HepG2 (cell line): ENCODE measurements around the gene XPO5. TPM values are rescaled to one million over a fixed set of nuclear protein-coding genes. Genes with fewer than 3 reads are reported as not detected.

Experiments
- CENPX ChIP-seq: sonication (generic); formaldehyde crosslinking; IDR thresholded peaks from 2 replicates; pipeline ENCODE4 v1.9.0; 2021; ENCODE audit warnings: mild to moderate bottlenecking, missing genetic modification reagents, moderate library complexity
- DNMT1 ChIP-seq: sonication (generic); formaldehyde crosslinking; IDR thresholded peaks from 2 replicates; pipeline ENCODE4 v1.5.1; 2020; ENCODE audit warnings: mild to moderate bottlenecking, missing genetic modification reagents
- HOXA9 ChIP-seq: sonication (generic); formaldehyde crosslinking; IDR thresholded peaks from 2 replicates; pipeline ENCODE4 v1.8.1; 2022; ENCODE audit warnings: missing genetic modification reagents, mild to moderate bottlenecking, moderate library complexity, borderline replicate concordance
- ISX ChIP-seq: sonication (generic); formaldehyde crosslinking; conservative IDR thresholded peaks from 2 replicates; pipeline ENCODE4 v1.5.0; 2020; ENCODE audit warnings: missing genetic modification reagents
- SP4 ChIP-seq: sonication (generic); formaldehyde crosslinking; IDR thresholded peaks from 2 replicates; pipeline ENCODE4 v1.8.1; 2023; ENCODE audit warnings: mild to moderate bottlenecking, missing genetic modification reagents
- THAP11 ChIP-seq: IDR thresholded peaks from 2 replicates; pipeline ENCODE4 v1.6.1; 2016; ENCODE audit warnings: missing biosample characterization, missing genetic modification reagents
- TOE1 ChIP-seq: sonication (generic); formaldehyde crosslinking; IDR thresholded peaks from 2 replicates; pipeline ENCODE4 v1.4.0; 2020; ENCODE audit warnings: mild to moderate bottlenecking, missing genetic modification reagents
- ZKSCAN1 ChIP-seq: fragments of 150-350 bp; IDR thresholded peaks from 2 replicates; pipeline ENCODE4 v1.6.1; 2014; ENCODE audit warnings: low read length
- ZMYM3 ChIP-seq: sonication (generic); formaldehyde crosslinking; IDR thresholded peaks from 2 replicates; pipeline ENCODE4 v1.5.1; 2020; ENCODE audit warnings: mild to moderate bottlenecking, missing genetic modification reagents
- ZNF101 ChIP-seq: sonication (generic); formaldehyde crosslinking; IDR thresholded peaks from 2 replicates; pipeline ENCODE4 v1.4.0; 2020; ENCODE audit warnings: mild to moderate bottlenecking, low read depth, missing genetic modification reagents, borderline replicate concordance
- ZNF605 ChIP-seq: sonication (generic); formaldehyde crosslinking; IDR thresholded peaks from 2 replicates; pipeline ENCODE4 v1.8.0; 2022; ENCODE audit warnings: mild to moderate bottlenecking, missing genetic modification reagents
- ZNF644 ChIP-seq: IDR thresholded peaks from 2 replicates; pipeline ENCODE4 v1.6.1; 2016; ENCODE audit warnings: low read depth
- ZNF737 ChIP-seq: sonication (generic); formaldehyde crosslinking; IDR thresholded peaks from 2 replicates; pipeline ENCODE4 v1.5.0; 2020; ENCODE audit warnings: missing genetic modification reagents, mild to moderate bottlenecking, borderline replicate concordance
- ZNF749 ChIP-seq: sonication (generic); formaldehyde crosslinking; IDR thresholded peaks from 2 replicates; pipeline ENCODE4 v1.8.0; 2022; ENCODE audit warnings: mild to moderate bottlenecking, missing genetic modification reagents, moderate library complexity, borderline replicate concordance
- ZNF782 ChIP-seq: sonication (generic); formaldehyde crosslinking; IDR thresholded peaks from 2 replicates; pipeline ENCODE4 v1.4.0; 2020; ENCODE audit warnings: missing genetic modification reagents, mild to moderate bottlenecking, borderline replicate concordance
- ZSCAN12 ChIP-seq: sonication (generic); formaldehyde crosslinking; IDR thresholded peaks from 2 replicates; pipeline ENCODE4 v1.9.0; 2021; ENCODE audit warnings: mild to moderate bottlenecking, missing genetic modification reagents
- polyA plus RNA-seq, 8 experiments: library from polyadenylated mRNA; depleted of rRNA in 3 of 8; stranded (reverse) in 7 of 8; unstranded in 1 of 8; fragments of >200 nt; fragmentation: Illumina TruSeq in 4 of 8; extraction: Trizol in 4 of 8; gene quantifications; 2 replicates each; pipeline versions ENCODE4 v1.2.1 to v1.2.3, GENCODE V29; 2011 to 2016; ENCODE audit warnings: low read depth in 4 of 8, missing spikeins in 1 of 8, mixed read lengths in 1 of 8; ENCODE audit not compliant: insufficient read depth in 1 of 8
- total RNA-seq, 5 experiments: library from RNA; depleted of rRNA; stranded (reverse); fragments of >200 nt; fragmentation: Illumina TruSeq; extraction: Trizol; gene quantifications; 2 replicates each; pipeline ENCODE4 v1.2.3, GENCODE V29; 2016; ENCODE audit warnings: low read depth in 1 of 5
- TF ChIP-seq, protein P1 (sequence below): sonication (generic); formaldehyde crosslinking; IDR thresholded peaks from 2 replicates; pipeline ENCODE4 v1.9.0; 2021; ENCODE audit warnings: missing genetic modification reagents, mild to moderate bottlenecking, borderline replicate concordance
- TF ChIP-seq, protein P2 (sequence below): sonication (generic); formaldehyde crosslinking; IDR thresholded peaks from 2 replicates; pipeline ENCODE4 v1.4.0; 2020; ENCODE audit warnings: missing genetic modification reagents
- TF ChIP-seq, protein P3 (sequence below): IDR thresholded peaks from 2 replicates; pipeline ENCODE4 v1.6.1; 2016; ENCODE audit warnings: missing genetic modification reagents, missing compliant biosample characterization
- TF ChIP-seq, protein P4 (sequence below): sonication (generic); formaldehyde crosslinking; IDR thresholded peaks from 2 replicates; pipeline ENCODE4 v1.4.0; 2020; ENCODE audit warnings: missing genetic modification reagents
- TF ChIP-seq, protein P5 (sequence below): sonication (generic); formaldehyde crosslinking; IDR thresholded peaks from 2 replicates; pipeline ENCODE4 v1.4.0; 2020; ENCODE audit warnings: missing genetic modification reagents, borderline replicate concordance

Gene XPO5
- total and polyA plus RNA-seq, 2 of the 13 experiments (the other 11 are each of a cell fraction or from before 2014, with no cell fraction given): 52.2 to 68.0 TPM

DNA sequence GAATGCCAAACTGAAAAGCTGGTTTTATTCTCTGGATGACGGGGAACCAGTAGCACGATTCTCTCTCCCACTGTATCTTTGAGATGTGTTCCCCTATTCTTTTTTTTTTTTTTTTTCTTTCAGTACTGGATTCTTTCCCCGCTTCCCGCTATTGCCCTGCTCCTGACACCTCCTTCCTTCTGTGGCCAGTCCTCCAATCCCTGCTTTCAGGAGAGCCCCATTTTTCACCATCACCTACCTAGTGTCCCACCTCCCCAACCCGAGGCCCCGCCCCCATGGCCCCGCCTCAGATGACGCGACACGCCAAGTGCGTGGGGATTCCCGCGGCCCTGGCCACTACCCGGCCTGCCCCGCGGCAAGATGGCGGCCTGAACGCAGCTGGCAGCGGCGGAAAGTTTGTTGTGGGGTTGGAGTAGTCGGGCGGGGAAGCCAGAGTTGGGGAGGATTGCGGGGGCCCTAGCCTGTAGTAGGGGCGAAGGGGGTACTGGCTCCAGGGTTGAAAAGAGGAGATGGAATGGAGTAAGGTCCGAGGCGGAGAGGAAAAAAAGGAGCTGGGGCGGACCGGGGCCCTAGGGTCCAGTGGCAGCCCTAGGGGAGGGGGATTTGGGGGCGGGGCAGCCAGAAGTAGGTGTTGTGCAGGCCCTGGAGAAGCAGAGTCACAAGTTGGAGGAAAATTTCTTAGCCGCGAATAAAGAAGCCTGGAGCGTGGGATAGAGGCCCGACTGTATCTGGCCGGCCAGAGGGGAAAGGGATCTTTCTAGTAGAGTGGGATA is 98.4 kb downstream of the XPO5 start, which contains the start of gene TJAP1 (continued):
- TF ChIP-seq, protein P1, sequence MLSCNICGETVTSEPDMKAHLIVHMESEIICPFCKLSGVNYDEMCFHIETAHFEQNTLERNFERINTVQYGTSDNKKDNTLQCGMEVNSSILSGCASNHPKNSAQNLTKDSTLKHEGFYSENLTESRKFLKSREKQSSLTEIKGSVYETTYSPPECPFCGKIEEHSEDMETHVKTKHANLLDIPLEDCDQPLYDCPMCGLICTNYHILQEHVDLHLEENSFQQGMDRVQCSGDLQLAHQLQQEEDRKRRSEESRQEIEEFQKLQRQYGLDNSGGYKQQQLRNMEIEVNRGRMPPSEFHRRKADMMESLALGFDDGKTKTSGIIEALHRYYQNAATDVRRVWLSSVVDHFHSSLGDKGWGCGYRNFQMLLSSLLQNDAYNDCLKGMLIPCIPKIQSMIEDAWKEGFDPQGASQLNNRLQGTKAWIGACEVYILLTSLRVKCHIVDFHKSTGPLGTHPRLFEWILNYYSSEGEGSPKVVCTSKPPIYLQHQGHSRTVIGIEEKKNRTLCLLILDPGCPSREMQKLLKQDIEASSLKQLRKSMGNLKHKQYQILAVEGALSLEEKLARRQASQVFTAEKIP (CRISPR knock-in tag): no peak
- TF ChIP-seq DNMT1 (CRISPR knock-in tag): no peak
- no peak for TF ChIP-seq ZSCAN12 (CRISPR knock-in tag)
- 0 out of 2 replicates have a peak, but pooled peaks have one; percentile 35 for TF ChIP-seq ZNF782
- TF ChIP-seq, protein P2, sequence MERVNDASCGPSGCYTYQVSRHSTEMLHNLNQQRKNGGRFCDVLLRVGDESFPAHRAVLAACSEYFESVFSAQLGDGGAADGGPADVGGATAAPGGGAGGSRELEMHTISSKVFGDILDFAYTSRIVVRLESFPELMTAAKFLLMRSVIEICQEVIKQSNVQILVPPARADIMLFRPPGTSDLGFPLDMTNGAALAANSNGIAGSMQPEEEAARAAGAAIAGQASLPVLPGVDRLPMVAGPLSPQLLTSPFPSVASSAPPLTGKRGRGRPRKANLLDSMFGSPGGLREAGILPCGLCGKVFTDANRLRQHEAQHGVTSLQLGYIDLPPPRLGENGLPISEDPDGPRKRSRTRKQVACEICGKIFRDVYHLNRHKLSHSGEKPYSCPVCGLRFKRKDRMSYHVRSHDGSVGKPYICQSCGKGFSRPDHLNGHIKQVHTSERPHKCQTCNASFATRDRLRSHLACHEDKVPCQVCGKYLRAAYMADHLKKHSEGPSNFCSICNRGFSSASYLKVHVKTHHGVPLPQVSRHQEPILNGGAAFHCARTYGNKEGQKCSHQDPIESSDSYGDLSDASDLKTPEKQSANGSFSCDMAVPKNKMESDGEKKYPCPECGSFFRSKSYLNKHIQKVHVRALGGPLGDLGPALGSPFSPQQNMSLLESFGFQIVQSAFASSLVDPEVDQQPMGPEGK (CRISPR knock-in tag): peak; percentile 71
- no peak for TF ChIP-seq ZNF737
- no peak for TF ChIP-seq ZNF644 (CRISPR knock-in tag)
- peak; percentile 71; the same call in 1 of the 2 replicates for TF ChIP-seq ZNF605 (CRISPR knock-in tag)
- TF ChIP-seq, protein P3, sequence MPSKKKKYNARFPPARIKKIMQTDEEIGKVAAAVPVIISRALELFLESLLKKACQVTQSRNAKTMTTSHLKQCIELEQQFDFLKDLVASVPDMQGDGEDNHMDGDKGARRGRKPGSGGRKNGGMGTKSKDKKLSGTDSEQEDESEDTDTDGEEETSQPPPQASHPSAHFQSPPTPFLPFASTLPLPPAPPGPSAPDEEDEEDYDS (CRISPR knock-in tag): peak; percentile 94
- TF ChIP-seq, protein P4, sequence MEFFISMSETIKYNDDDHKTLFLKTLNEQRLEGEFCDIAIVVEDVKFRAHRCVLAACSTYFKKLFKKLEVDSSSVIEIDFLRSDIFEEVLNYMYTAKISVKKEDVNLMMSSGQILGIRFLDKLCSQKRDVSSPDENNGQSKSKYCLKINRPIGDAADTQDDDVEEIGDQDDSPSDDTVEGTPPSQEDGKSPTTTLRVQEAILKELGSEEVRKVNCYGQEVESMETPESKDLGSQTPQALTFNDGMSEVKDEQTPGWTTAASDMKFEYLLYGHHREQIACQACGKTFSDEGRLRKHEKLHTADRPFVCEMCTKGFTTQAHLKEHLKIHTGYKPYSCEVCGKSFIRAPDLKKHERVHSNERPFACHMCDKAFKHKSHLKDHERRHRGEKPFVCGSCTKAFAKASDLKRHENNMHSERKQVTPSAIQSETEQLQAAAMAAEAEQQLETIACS (CRISPR knock-in tag): no peak
- TF ChIP-seq ZNF749 (CRISPR knock-in tag): peak; percentile 33; the same call in 1 of the 2 replicates
- peak; percentile 75; the same call in 1 of the 2 replicates for TF ChIP-seq HOXA9 (CRISPR knock-in tag)
- peak; percentile 83 for TF ChIP-seq THAP11 (CRISPR knock-in tag)
- TF ChIP-seq ZMYM3 (CRISPR knock-in tag): peak; percentile 71
- no peak for TF ChIP-seq TOE1 (CRISPR knock-in tag)
- no peak for TF ChIP-seq ISX (CRISPR knock-in tag)
- no peak for TF ChIP-seq ZKSCAN1
- TF ChIP-seq CENPX (CRISPR knock-in tag): no peak
- peak; percentile 71 for TF ChIP-seq SP4 (CRISPR knock-in tag)
- TF ChIP-seq ZNF101 (CRISPR knock-in tag): no peak
- TF ChIP-seq, protein P5, sequence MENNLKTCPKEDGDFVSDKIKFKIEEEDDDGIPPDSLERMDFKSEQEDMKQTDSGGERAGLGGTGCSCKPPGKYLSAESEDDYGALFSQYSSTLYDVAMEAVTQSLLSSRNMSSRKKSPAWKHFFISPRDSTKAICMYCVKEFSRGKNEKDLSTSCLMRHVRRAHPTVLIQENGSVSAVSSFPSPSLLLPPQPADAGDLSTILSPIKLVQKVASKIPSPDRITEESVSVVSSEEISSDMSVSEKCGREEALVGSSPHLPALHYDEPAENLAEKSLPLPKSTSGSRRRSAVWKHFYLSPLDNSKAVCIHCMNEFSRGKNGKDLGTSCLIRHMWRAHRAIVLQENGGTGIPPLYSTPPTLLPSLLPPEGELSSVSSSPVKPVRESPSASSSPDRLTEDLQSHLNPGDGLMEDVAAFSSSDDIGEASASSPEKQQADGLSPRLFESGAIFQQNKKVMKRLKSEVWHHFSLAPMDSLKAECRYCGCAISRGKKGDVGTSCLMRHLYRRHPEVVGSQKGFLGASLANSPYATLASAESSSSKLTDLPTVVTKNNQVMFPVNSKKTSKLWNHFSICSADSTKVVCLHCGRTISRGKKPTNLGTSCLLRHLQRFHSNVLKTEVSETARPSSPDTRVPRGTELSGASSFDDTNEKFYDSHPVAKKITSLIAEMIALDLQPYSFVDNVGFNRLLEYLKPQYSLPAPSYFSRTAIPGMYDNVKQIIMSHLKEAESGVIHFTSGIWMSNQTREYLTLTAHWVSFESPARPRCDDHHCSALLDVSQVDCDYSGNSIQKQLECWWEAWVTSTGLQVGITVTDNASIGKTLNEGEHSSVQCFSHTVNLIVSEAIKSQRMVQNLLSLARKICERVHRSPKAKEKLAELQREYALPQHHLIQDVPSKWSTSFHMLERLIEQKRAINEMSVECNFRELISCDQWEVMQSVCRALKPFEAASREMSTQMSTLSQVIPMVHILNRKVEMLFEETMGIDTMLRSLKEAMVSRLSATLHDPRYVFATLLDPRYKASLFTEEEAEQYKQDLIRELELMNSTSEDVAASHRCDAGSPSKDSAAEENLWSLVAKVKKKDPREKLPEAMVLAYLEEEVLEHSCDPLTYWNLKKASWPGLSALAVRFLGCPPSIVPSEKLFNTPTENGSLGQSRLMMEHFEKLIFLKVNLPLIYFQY (CRISPR knock-in tag): no peak
